HL-60 (cell line): ENCODE measurements around the gene LMOD1.

ENCODE experiments used
- DNase-seq, 2 experiments: peaks; one replicate each; pipeline ENCODE4 v3.0.0-alpha.2; 2010 to 2020; ENCODE audit warnings: low read depth in 1 of 2, low spot score in 1 of 2
- H3K27ac ChIP-seq: fragments of 250-450 bp; sonication (Bioruptor Pico); replicated peaks from 2 replicates; pipeline ENCODE4 v1.5.1; 2020; ENCODE audit warnings: mild to moderate bottlenecking, moderate library complexity
- H3K27me3 ChIP-seq: fragments of 250-450 bp; sonication (Bioruptor Pico); 2 replicates; pipeline ENCODE4 v1.5.1; 2021; ENCODE audit warnings: mild to moderate bottlenecking, moderate library complexity; ENCODE audit not compliant: insufficient read depth, poor library complexity, severe bottlenecking
- H3K4me3 ChIP-seq: replicated peaks from 2 replicates; pipeline ENCODE4 v1.5.1; 2011; ENCODE audit warnings: mild to moderate bottlenecking, control low read depth, low read length; ENCODE audit not compliant: insufficient read depth
- CTCF ChIP-seq: IDR thresholded peaks from one replicate; pipeline ENCODE4 v1.5.1; 2011; ENCODE audit warnings: low read length, control low read depth, inconsistent platforms; ENCODE audit not compliant: insufficient read depth
- GABPA ChIP-seq: IDR thresholded peaks from 2 replicates; pipeline ENCODE4 v1.6.1; 2012; ENCODE audit warnings: low read depth
- POLR2AphosphoS5 ChIP-seq: IDR thresholded peaks from 2 replicates; pipeline ENCODE4 v1.6.1; 2012; ENCODE audit warnings: low read depth
- REST ChIP-seq: IDR thresholded peaks from 2 replicates; pipeline ENCODE4 v1.6.1; 2012; ENCODE audit warnings: low read depth; ENCODE audit not compliant: insufficient replicate concordance
- SPI1 ChIP-seq: IDR thresholded peaks from 2 replicates; pipeline ENCODE4 v1.6.1; 2012; ENCODE audit warnings: low read depth, mild to moderate bottlenecking, borderline replicate concordance

Gene LMOD1

DNA sequence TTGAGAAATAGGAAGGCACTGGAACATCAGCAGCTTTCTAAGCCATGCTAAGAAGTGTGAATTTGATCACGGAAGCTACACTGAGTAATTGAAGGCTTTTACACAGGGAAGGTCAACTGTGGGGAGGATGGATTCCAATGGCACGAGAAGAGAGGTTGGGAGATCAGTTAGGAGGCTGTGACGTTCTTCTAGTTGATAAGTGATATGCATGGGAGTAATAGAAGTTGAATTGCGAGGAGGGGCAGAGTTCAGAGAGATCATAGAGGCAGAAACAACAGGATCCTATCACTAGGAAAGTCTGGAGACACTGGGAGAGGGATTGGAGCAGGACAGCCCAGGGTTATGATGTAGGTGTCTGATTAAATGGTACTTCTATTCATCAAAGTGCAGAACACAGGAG is 16.2 kb downstream of the LMOD1 start:
- peaks cover 11% of the 10 kb centered on the region for H3K27me3 ChIP-seq
- DNase-seq: no peak
- TF ChIP-seq CTCF (no peak), POLR2AphosphoS5 (no peak), REST (no peak), SPI1 (no peak), GABPA (no peak)
- no peak overlapping the region for H3K27ac ChIP-seq
- H3K4me3 ChIP-seq: no peak overlapping the region

DNA sequence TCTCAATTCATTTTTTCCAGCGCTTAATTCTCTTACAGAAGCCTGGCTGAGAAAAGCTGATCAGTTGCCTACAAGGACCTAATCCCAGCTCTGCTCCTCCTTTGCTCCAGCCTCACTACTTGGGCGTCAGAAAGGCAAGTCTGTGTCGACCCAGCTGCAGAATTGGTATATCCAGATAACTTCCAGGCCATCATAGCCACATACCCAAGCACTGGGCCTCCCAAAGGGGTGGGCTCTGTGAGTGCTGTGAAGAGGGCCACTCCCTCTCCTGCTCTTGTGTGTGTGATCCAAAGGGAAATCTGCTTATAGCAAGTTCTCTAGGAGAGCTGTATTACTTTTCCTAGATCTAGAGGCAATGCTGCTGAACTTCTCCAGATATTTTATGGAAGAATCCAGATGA is 18.1 kb downstream of the LMOD1 start:
- DNase-seq: no peak
- TF ChIP-seq GABPA: no peak
- no peak for TF ChIP-seq REST
- no peak for TF ChIP-seq POLR2AphosphoS5
- TF ChIP-seq CTCF: no peak
- TF ChIP-seq SPI1: no peak
- Histone ChIP-seq H3K4me3 (no peak overlapping the region), H3K27me3 (peaks cover 11% of the 10 kb centered on the region), H3K27ac (no peak overlapping the region)

DNA sequence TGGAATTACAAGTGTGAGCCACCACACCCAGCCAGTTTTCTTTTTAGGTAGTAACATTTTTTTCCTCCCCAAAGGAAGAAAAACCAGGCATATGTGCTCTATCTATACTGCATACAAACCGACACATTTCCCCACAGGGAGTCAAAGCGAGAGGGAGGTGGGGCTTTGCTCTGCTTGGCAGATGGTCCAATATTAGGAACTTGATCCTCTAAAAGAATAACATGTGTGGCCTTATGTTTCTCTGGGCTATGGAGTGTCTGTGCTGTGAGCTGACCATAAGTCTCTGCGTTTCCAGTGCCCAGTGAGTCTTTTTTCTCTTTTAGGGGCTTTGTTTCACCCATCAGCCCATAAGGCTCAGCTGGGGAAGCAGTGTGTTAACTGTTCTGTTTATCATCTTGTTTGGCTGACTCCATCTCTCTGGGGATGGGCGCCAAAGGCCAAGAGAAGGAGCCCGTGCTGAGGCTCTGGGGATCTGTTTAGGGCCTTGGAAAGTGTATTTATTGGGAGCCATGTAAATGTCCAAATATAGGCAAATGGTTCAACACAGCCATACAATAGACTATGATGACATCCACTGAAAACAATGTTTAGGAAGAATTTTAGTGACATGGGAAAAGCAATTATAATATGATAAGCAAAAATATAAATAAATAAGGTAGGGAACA is 20.2 kb downstream of the LMOD1 start:
- TF ChIP-seq GABPA (no peak), CTCF (no peak), SPI1 (no peak), REST (no peak), POLR2AphosphoS5 (no peak)
- H3K27me3 ChIP-seq: peaks cover 7% of the 10 kb centered on the region
- no peak for DNase-seq
- no peak overlapping the region for H3K4me3 ChIP-seq
- no peak overlapping the region for H3K27ac ChIP-seq
